ENCODE data around the gene USP10.

- no peak for TF ChIP-seq ZC3H10 (CRISPR knock-in tag; IDR thresholded peaks at IDR 0.05)
- TF ChIP-seq ZFP3 (CRISPR knock-in tag; IDR thresholded peaks at IDR 0.05) = no peak
- TF ChIP-seq ISL1 (CRISPR knock-in tag; IDR thresholded peaks at IDR 0.05) = no peak
- no peak for TF ChIP-seq CREB5 (CRISPR knock-in tag; IDR thresholded peaks at IDR 0.05; ENCODE audit: low read depth)
- TF ChIP-seq TSHZ2 (CRISPR knock-in tag; IDR thresholded peaks at IDR 0.05) = no peak
- no peak for TF ChIP-seq PATZ1 (CRISPR knock-in tag; IDR thresholded peaks at IDR 0.05; ENCODE audit: borderline replicate concordance)
- TF ChIP-seq ZFP30 (CRISPR knock-in tag; IDR thresholded peaks at IDR 0.05) = no peak
- no peak for TF ChIP-seq POU6F1 (CRISPR knock-in tag; IDR thresholded peaks at IDR 0.05; ENCODE audit: borderline replicate concordance, low read depth)
- no peak for TF ChIP-seq CSRNP3 (CRISPR knock-in tag; IDR thresholded peaks at IDR 0.05)
- no peak for TF ChIP-seq RARB (CRISPR knock-in tag; IDR thresholded peaks at IDR 0.05)
- TF ChIP-seq ARNTL (CRISPR knock-in tag; IDR thresholded peaks at IDR 0.05; ENCODE audit: borderline replicate concordance, low read depth) = no peak
- TF ChIP-seq SNAI2 (CRISPR knock-in tag; IDR thresholded peaks at IDR 0.05) = no peak
Observed at GRCh38 chr16:84817613-84818012, 117.8 kb downstream of the USP10 start.

Measured in SK-N-SH treated with all-trans-retinoic acid at 6 μM for 48 hours (cell line).